HCT116 (cell line): Measurements from ENCODE around the gene PRM1.

Experiments
- CBX3 ChIP-seq: IDR thresholded peaks from 2 replicates; pipeline ENCODE4 v1.6.1; 2012; ENCODE audit warnings: low read depth
- CTCF ChIP-seq, 3 experiments: fragments of 200-600 bp in 1 of 3; sonication (generic) in 1 of 3; IDR thresholded peaks in 2 of 3; conservative IDR thresholded peaks in 1 of 3; 2 replicates each; pipeline ENCODE4 v1.5.1; 2012 to 2017; ENCODE audit warnings: low read depth in 2 of 3, low read length in 2 of 3, antibody characterized with exemption in 1 of 3, borderline replicate concordance in 1 of 3, control low read depth in 1 of 3, mild to moderate bottlenecking in 1 of 3, mixed read lengths in 1 of 3, mixed run types in 1 of 3, moderate library complexity in 1 of 3; ENCODE audit not compliant: insufficient read depth in 1 of 3
- EZH2phosphoT487 ChIP-seq: fragments of 200-600 bp; IDR thresholded peaks from 2 replicates; pipeline ENCODE4 v1.6.1; 2018; ENCODE audit warnings: antibody characterized with exemption, borderline replicate concordance
- FOSL1 ChIP-seq: IDR thresholded peaks from 2 replicates; pipeline ENCODE4 v1.6.1; 2012; ENCODE audit warnings: low read depth
- POLR2A ChIP-seq: IDR thresholded peaks from 2 replicates; pipeline ENCODE4 v1.7.0; 2011; ENCODE audit warnings: borderline replicate concordance; ENCODE audit not compliant: insufficient read depth, insufficient read length; ENCODE audit errors: extremely low read depth
- SIN3A ChIP-seq: IDR thresholded peaks from 2 replicates; pipeline ENCODE4 v1.6.1; 2012; ENCODE audit warnings: low read depth

DNA sequence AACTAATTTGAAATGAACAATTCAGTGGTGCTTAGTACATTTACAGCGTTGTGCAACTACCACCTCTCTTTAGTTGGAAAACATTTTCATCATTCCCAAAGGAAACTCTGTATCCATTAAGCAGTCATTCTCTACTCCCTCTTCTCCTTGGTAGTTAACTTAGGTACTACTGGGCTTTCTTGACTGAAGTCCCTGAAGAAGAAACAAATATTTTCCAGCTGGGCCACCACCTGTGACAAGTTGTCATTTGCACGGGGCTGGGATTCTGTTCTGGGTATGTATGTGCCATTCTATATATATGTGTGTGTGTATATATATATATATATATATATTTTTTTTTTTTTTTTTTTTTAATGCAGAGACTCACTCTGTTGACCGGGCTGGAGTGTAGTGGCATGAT is 48.8 kb upstream of the PRM1 start:
- no peak for TF ChIP-seq CBX3
- no peak for TF ChIP-seq SIN3A
- TF ChIP-seq CTCF (IDR thresholded peaks at IDR 0.05 in 2 of 3, conservative IDR thresholded peaks at IDR 0.05 in 1 of 3; ENCODE audit: borderline replicate concordance in 1 of 3, insufficient read depth in 1 of 3, low read depth in 2 of 3, low read length in 2 of 3) = no peak
- TF ChIP-seq POLR2A = no peak
- TF ChIP-seq EZH2phosphoT487 = no peak
- TF ChIP-seq FOSL1 = no peak
